Amygdala (tissue), 56 donors: Measurements from ENCODE around the gene AVL9.
"Not testable (repeated sequence)": the region's sequence is repeated elsewhere in the genome, so short reads cannot be mapped to it uniquely, and the experiment has no call there.

ENCODE experiments used
- DNase-seq, 56 donors: peaks; one replicate each; lab custom pipeline; 2025; lab: John Stamatoyannopoulos, UW

Gene AVL9

GRCh38 chr7:32494946-32495297 is 367 bp upstream of the AVL9 start:
- DNase-seq = no peak

- peak in 2 of 56 donors; percentile 12 to 47 for DNase-seq
Observed at GRCh38 chr7:32496052-32496813, 944 bp downstream of the AVL9 start.

- not testable (repeated sequence) for DNase-seq
Observed at GRCh38 chr7:32499755-32500154, 4.5 kb downstream of the AVL9 start.

- not testable (repeated sequence) for DNase-seq
Observed at GRCh38 chr7:32500216-32500615, 4.9 kb downstream of the AVL9 start.

- peak in 1 of 56 donors; percentile 4 for DNase-seq
Observed at GRCh38 chr7:32500922-32501341, 5.6 kb downstream of the AVL9 start.

- DNase-seq = no peak
Observed at GRCh38 chr7:32501522-32501921, 6.2 kb downstream of the AVL9 start.

- DNase-seq = no peak
Observed at GRCh38 chr7:32502728-32503127, 7.4 kb downstream of the AVL9 start.

GRCh38 chr7:32506266-32507054 is 11.2 kb downstream of the AVL9 start:
- DNase-seq = no peak

GRCh38 chr7:32507414-32507813 is 12.1 kb downstream of the AVL9 start:
- DNase-seq = no peak

GRCh38 chr7:32511791-32512190 is 16.5 kb downstream of the AVL9 start:
- DNase-seq = no peak

GRCh38 chr7:32513210-32513609 is 17.9 kb downstream of the AVL9 start:
- no peak for DNase-seq

- no peak for DNase-seq
Observed at GRCh38 chr7:32515890-32516550, 20.7 kb downstream of the AVL9 start.

- no peak for DNase-seq
Observed at GRCh38 chr7:32516551-32517100, 21.3 kb downstream of the AVL9 start.

- DNase-seq = no peak
Observed at GRCh38 chr7:32518534-32519140, 23.3 kb downstream of the AVL9 start.

GRCh38 chr7:32519763-32520162 is 24.5 kb downstream of the AVL9 start:
- DNase-seq = no peak

GRCh38 chr7:32522746-32523530 is 27.6 kb downstream of the AVL9 start:
- DNase-seq = no peak

GRCh38 chr7:32524631-32525030 is 29.3 kb downstream of the AVL9 start:
- no peak for DNase-seq

- DNase-seq = no peak
Observed at GRCh38 chr7:32525839-32526238, 30.6 kb downstream of the AVL9 start.

GRCh38 chr7:32531402-32531801 is 36.1 kb downstream of the AVL9 start:
- DNase-seq = no peak

GRCh38 chr7:32532086-32532485 is 36.8 kb downstream of the AVL9 start:
- DNase-seq = peak in 2 of 56 donors; percentile 2 to 18
